Psoas muscle (tissue), 8 donors: ENCODE results near the gene TSPYL2. TPM values are rescaled to one million over a fixed set of nuclear protein-coding genes. Genes with fewer than 3 reads are reported as not detected.

Experiments
- ATAC-seq, 4 donors: fragments of 200-7000 bp; cut with Tn5 transposase; one replicate each; pipeline ENCODE4 v1.9.1; 2020; ENCODE audit warnings: moderate library complexity in 3 of 4, mild to moderate bottlenecking in 2 of 4
- DNase-seq, 2 donors: peaks; one replicate each; pipeline ENCODE4 v3.0.0-alpha.2; 2020
- H3K27ac ChIP-seq: fragments of 200-600 bp; one replicate; pipeline ENCODE4 v1.8.0; 2022
- H3K27me3 ChIP-seq, 3 donors: fragments of 200-600 bp in 1 of 3; one replicate each; pipeline versions ENCODE4 v1.6.1 to v1.8.0; 2013 to 2022; ENCODE audit warnings: low read length in 2 of 3, mild to moderate bottlenecking in 2 of 3, moderate library complexity in 1 of 3; ENCODE audit not compliant: insufficient read depth in 3 of 3
- H3K36me3 ChIP-seq, 2 donors: fragments of 200-600 bp in 1 of 2; one replicate each; pipeline versions ENCODE4 v1.6.1 to v1.8.0; 2013 to 2022; ENCODE audit warnings: low read depth in 1 of 2, mild to moderate bottlenecking in 1 of 2, moderate library complexity in 1 of 2; ENCODE audit not compliant: insufficient read depth in 1 of 2
- H3K4me1 ChIP-seq: fragments of 200-600 bp; one replicate; pipeline ENCODE4 v1.8.0; 2022
- H3K4me3 ChIP-seq: fragments of 200-600 bp; one replicate; pipeline ENCODE4 v1.8.0; 2022; ENCODE audit warnings: mild to moderate bottlenecking
- H3K9me3 ChIP-seq: fragments of 200-600 bp; one replicate; pipeline ENCODE4 v1.8.0; 2022
- WGBS, 3 donors: extraction: QIAGEN DNeasy Blood & Tissue Kit; methylation state at CpG; one replicate each; pipeline versions ENCODE4 v1.1.6 to v1.1.7; 2013; 5-methylcytosine and 5-hydroxymethylcytosine counted together
- intact Hi-C, 2 donors: fragments of 100-400 bp; cut with DNase I; formaldehyde crosslinking; loops; one replicate each; pipeline versions ENCODE4 v1.11.0 to v1.14.2; 2022
- polyA plus RNA-seq, 3 donors: library from polyadenylated mRNA; stranded (reverse); fragments of 200-250 nt; gene quantifications; one replicate each; pipeline ENCODE4 v1.2.3, GENCODE V29; 2013
- total RNA-seq, 4 donors: library from RNA; stranded (reverse); fragmentation: NEBNext Ultra II Directional in 2 of 4; extraction: Animal tissue kit (Norgen Biotek cat#: 25700) in 2 of 4; gene quantifications; one replicate each; pipeline versions ENCODE4 v1.2.1 to v1.2.4, GENCODE V29; 2021 to 2023
- TF ChIP-seq, protein P1 (sequence below): fragments of 200-600 bp; IDR thresholded peaks from one replicate; pipeline ENCODE4 v1.8.0; 2022; ENCODE audit warnings: antibody characterized with exemption
- donor health status: healthy with polysubstance abuse.
- donor health status: DM: no; HTN: no; CAD: no; lungs with moderate emphysema.
- donor health status: Bipolar disorder and iron deficiency.
- donor health status: healthy.
- donor health status: DM: yes; HTN: yes; CAD: no.
- donor health status: DM: no; HTN: no; CAD: no.
- donor health status: DM: no; HTN: no; CAD: no.
- donor health status: DM: yes; HTN: yes; CAD: no.

Gene TSPYL2
- total and polyA plus RNA-seq, 7 donors, result 9.2 to 56.4 (median 23.2) TPM

DNA sequence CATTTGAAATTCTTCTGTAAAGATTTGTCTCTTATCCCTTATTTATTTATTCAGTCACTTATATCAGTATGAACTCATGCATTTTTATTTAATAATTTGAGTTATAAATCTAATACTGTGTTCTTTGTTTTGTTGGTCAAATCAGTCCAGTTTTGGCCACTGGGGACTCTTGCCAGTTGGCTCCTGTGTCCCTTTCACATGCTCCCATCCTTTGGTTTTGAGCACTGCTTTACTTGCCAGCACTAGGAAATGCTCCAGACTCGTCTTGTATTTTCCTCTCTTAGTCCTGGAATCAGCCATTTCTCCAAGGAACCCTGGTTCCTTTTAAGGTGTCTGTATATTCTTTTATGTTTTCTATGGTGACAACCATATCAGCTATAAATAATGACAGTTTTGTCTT is 39.8 kb downstream of the TSPYL2 start:
- Histone ChIP-seq H3K27ac (no peak overlapping the region), H3K27me3 (no peaks in the 10 kb centered on the region), H3K4me3 (no peak overlapping the region), H3K9me3 (peaks cover 6% of the 10 kb centered on the region), H3K4me1 (no peaks in the 10 kb centered on the region), H3K36me3 (no peaks in the 10 kb centered on the region)
- ATAC-seq (no peak), DNase-seq (no peak)
- intact Hi-C loops, result no loop called here
- TF ChIP-seq, protein P1, sequence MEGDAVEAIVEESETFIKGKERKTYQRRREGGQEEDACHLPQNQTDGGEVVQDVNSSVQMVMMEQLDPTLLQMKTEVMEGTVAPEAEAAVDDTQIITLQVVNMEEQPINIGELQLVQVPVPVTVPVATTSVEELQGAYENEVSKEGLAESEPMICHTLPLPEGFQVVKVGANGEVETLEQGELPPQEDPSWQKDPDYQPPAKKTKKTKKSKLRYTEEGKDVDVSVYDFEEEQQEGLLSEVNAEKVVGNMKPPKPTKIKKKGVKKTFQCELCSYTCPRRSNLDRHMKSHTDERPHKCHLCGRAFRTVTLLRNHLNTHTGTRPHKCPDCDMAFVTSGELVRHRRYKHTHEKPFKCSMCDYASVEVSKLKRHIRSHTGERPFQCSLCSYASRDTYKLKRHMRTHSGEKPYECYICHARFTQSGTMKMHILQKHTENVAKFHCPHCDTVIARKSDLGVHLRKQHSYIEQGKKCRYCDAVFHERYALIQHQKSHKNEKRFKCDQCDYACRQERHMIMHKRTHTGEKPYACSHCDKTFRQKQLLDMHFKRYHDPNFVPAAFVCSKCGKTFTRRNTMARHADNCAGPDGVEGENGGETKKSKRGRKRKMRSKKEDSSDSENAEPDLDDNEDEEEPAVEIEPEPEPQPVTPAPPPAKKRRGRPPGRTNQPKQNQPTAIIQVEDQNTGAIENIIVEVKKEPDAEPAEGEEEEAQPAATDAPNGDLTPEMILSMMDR, result no peak
- WGBS, 3 donors, result 21 to 45% (median 24%) methylated on average over 1 of the region's 1 CpG

DNA sequence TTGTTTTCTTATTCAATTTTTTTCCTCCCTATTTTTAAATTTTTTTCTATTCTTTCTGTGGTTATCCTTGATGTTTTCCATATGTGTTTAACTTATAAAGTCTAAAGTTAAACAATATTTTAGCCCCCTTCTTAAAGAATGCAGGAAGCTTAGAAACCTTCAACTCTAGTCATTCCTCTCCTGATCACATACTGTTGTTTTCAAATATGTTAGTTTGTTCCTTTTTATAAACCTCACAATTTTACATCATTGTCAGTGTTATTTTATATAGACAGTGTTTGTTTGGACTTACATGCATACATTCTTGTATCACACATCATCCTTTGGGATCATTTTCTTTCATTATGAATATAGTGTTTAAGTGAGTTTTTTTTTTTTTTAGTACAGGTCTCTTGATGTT is 43.3 kb downstream of the TSPYL2 start:
- Histone ChIP-seq H3K4me3 (no peak overlapping the region), H3K9me3 (peaks cover 6% of the 10 kb centered on the region), H3K36me3 (no peaks in the 10 kb centered on the region), H3K4me1 (no peaks in the 10 kb centered on the region), H3K27me3 (peaks cover 0 to 8% (median 0%) of the 10 kb centered on the region in 3 donors), H3K27ac (no peak overlapping the region)
- TF ChIP-seq, protein P1, result no peak
- intact Hi-C loops, result no loop called here
- DNase-seq (no peak), ATAC-seq (no peak)

DNA sequence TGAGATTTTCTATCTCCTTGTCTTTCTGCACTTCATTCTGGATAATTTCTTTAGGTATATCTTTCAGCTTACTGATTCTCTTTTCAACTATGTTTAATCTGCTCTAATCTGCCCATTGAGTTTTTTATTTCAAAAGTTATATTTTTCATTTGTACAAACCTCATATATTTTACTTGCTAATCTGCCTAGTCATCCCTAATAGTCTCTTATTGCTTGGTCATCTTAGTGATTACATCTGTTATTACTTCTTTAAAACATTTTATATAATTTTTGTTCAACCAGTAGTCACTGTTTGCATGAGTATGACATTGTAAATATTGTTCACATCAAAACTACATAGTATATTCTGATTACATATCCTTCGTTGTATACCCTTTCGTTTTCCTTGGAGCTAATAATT is 44.2 kb downstream of the TSPYL2 start:
- no peaks in the 10 kb centered on the region for H3K4me1 ChIP-seq
- no peaks in the 10 kb centered on the region for H3K36me3 ChIP-seq
- H3K27me3 ChIP-seq, result peaks cover 0 to 11% (median 0%) of the 10 kb centered on the region in 3 donors
- WGBS, 3 donors, result 85 to 100% (median 98%) methylated on average over 2 of the region's 2 CpGs
- H3K9me3 ChIP-seq, result peaks cover 6% of the 10 kb centered on the region
- DNase-seq, result no peak
- H3K4me3 ChIP-seq, result no peak overlapping the region
- ATAC-seq, result no peak
- H3K27ac ChIP-seq, result no peak overlapping the region
- intact Hi-C loops, result no loop called here
- TF ChIP-seq, protein P1, result no peak

DNA sequence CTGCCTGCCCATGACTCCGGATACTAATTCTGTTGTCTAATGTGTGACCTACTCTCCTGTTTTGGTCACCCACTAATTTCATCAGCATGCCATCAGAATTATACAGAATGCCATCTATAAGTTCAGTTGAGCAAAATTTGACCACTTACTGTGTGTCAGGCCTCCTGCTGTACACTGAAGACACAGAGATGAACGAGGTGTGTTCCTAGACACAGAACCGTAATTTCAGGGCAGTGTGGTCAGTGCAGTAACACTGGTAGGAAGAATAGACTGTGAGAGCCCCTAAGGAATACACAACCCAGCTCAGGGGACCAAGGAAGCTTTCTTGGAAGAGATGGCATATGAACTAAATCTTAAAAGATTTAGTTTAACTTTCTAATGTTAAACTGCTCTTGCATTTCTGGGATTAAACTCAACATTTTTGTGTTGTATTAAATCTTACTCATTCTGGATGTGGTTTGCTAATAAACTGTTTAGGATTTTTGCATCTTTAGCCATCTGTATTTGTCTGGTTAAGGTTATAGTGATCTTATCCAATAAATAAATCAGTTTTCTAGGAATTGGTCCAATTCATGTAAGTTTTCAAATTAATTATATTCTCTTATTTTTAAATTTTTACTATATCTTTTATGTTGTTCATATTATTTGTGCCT is 46.1 kb downstream of the TSPYL2 start:
- Histone ChIP-seq H3K27me3 (peaks cover 0 to 11% (median 0%) of the 10 kb centered on the region in 3 donors), H3K4me1 (no peaks in the 10 kb centered on the region), H3K36me3 (peaks cover 0 to 4% of the 10 kb centered on the region in 2 donors), H3K4me3 (no peak overlapping the region), H3K9me3 (peaks cover 6% of the 10 kb centered on the region), H3K27ac (peak overlapping the region; percentile 7)
- ATAC-seq, result peak in 1 of 4 donors; percentile 50
- DNase-seq, result no peak
- 72 to 75% (median 73%) methylated on average over 3 of the region's 3 CpGs for WGBS, 3 donors
- TF ChIP-seq, protein P1, result no peak
- intact Hi-C loops, result no loop called here

- H3K9me3 ChIP-seq, result no peaks in the 10 kb centered on the region
- ATAC-seq (no peak), DNase-seq (no peak)
- TF ChIP-seq, protein P1, result no peak
- no peak overlapping the region for H3K27ac ChIP-seq
- peaks cover 0 to 11% (median 0%) of the 10 kb centered on the region in 3 donors for H3K27me3 ChIP-seq
- intact Hi-C loops, result no loop called here
- no peak overlapping the region for H3K4me3 ChIP-seq
- WGBS, 3 donors, result 82 to 95% (median 85%) methylated on average over 3 to 4 of the region's 4 CpGs
- H3K4me1 ChIP-seq, result peaks cover 4% of the 10 kb centered on the region
- H3K36me3 ChIP-seq, result peaks cover 0 to 4% of the 10 kb centered on the region in 2 donors
These were observed 51.2 kb downstream of the TSPYL2 start for GRCh38 chrX:53133400-53133799.
